HG03095 (cell line): Measurements from ENCODE around the gene CDH9.

ENCODE experiments used
- ATAC-seq: cut with Tn5 transposase; IDR thresholded peaks from one replicate; pipeline ENCODE4 v1.9.1; 2021; ENCODE audit warnings: moderate library complexity; ENCODE audit not compliant: unreplicated experiment

CDH9 gene, protein sequence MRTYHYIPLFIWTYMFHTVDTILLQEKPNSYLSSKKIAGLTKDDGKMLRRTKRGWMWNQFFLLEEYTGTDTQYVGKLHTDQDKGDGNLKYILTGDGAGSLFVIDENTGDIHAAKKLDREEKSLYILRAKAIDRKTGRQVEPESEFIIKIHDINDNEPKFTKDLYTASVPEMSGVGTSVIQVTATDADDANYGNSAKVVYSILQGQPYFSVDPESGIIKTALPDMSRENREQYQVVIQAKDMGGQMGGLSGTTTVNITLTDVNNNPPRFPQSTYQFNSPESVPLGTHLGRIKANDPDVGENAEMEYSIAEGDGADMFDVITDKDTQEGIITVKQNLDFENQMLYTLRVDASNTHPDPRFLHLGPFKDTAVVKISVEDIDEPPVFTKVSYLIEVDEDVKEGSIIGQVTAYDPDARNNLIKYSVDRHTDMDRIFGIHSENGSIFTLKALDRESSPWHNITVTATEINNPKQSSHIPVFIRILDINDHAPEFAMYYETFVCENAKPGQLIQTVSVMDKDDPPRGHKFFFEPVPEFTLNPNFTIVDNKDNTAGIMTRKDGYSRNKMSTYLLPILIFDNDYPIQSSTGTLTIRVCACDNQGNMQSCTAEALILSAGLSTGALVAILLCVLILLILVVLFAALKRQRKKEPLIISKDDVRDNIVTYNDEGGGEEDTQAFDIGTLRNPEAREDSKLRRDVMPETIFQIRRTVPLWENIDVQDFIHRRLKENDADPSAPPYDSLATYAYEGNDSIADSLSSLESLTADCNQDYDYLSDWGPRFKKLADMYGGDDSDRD

DNA sequence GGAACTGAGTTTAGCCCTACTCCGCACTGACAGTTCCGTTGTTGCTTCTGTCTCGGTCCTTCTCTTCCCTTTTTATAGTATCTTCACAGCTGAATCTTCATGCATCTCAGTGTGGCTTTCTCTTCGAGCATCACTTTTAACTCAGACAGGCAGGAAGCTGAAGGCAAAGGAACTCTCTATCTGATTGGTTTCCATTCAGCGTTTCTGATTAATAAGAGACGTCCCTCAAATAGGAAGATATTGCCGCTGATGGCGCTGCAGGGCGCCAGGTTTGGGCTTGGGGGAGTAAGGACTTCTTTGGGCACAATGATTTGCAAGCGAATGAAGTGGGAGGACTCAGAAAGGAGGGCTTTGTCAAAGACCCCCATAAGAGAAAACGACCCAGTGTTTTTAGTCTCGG lies at the start of gene CDH9:
TSS of gene CDH9 (minus strand) at position 111 of the 400 bp plus-strand sequence. CDS start 50,253 bp downstream, outside the sequence.
- ATAC-seq, result no peak

DNA sequence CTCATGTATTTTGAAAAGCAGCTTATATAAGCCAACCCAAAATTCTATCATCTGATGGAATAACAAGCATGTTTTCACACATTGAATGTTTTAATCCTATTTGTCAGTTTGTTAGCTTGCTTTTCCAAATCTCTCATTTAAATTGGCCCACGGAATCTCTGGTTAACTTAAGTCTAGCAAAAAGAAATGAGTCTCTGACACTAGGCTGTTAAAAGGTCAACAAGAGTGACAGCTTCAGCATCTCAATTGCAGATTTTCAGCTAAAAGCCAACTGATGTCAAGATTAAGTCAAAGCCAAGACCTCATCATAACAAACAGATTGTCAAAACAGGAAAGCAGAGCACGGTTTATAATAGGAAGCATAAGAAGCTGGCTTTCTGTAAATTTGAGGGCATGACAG lies 49.4 kb upstream of the CDH9 start:
- no peak for ATAC-seq

DNA sequence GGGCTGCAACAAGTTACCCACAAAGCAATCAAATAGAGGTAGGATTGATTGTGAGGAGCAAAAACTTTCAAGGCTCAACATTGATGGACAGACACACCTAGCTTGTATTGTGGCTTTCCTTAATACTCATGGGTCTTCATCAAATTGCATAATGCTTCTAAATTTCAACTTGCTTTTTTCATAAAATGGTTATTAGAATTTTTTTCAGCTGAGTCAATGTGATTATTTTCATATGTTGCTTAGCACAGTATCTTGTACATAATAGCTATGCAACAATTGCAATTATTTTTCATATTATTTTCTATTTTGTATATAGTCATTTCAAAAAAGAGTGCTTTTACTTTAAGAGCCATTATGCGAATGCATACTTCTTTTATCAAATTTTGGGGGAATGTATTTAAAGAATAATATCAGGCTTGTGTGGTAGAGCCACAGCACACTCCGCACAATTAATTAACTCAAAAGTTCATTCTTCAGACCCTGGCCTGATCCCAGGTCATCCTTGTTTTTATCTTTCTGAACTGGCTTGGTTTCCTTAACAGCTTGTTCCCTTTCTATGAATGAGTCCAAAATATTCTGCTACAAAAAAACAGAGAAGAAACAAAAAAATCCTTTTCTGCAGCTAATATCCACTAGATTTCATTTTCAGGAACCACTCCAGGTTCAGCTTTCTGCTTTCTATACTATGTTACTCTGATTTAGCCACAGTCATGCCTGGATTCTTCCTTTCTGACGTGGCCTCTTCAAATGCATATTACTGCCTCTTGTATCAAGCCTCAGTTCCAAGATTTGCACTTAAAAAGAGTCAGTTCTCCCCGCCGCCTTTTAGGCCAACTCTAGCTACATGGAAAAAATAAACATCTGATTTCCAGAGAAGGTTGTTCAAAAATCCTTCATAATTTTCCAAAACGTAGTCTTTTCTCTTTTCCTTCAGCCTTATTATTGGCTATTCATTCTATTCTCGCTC lies 45.3 kb upstream of the CDH9 start:
- ATAC-seq, result no peak

DNA sequence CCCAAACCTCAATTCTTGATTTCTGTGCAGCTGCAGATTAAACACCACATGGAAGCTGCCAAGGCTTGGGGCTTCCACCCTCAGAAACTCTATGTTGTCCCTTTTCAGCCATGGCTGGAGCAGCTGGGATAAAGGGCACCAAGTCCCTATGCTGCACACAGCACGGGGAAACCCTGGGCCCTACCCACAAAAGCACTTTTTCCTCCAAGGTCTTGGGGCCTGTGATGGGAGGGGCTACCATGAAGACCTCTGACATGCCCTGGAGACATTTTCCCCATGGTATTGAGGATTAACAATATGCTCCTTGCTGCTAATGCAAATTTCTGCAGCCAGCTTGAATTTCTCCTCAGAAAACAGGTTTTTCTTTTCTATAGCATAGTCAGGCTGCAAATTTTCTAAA lies 41.8 kb upstream of the CDH9 start:
- no peak for ATAC-seq

DNA sequence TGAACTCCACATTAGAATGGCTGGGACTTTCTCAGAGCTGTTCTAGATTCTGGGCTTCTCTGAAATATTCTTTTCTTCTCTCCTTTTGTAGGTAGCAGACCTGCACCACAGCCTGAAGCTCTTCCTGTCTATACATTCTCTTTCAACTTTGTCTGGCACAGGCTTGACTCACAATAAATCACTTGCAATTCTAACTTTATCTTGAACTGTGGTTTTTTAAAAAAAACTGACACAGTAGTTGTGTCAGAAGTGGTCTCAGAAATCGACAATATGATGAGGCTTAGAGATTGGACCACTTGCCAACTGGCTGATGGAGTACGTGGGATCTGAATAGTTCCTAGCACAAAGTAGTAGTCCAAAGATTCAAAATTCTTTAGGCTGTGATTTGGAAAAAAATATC lies 24.1 kb upstream of the CDH9 start:
- ATAC-seq, result no peak

DNA sequence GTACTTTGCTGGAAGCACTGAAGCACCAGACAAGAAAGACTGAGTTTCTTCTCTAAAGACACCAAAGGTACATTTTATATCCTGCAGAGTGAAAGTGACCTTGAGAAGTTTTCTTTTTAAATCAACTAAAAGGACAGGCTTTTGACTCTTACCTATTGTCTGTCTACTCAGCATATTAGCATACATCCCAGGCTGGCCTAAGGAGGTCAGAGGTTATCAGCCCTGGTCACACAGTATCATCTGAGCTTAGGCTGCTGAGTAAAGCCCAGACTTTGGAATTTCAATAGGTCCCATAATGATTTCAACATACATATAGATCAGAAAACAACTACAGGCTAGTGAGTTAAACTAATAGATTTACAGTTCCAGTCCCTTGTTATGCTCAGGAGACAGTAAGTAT lies 10.1 kb upstream of the CDH9 start:
- ATAC-seq, result no peak

DNA sequence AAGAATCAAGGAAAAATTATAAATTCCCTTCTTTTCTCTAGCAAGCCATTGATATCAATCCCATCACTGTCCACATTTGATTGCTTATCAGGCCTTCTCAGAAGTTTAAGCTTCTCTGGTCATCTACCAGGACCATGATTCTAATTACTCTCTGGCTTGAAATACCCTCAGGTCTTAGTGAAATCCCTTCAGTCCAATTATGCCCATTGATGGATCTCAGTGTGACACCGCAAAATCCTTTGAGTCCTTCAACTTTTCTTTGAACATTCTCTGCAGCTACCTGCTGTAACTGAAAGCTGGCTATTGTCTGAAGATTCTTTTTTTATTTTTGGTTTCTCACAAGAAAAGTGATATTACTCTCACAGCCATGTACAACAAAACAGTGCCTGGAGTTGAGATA lies 3.0 kb upstream of the CDH9 start:
- ATAC-seq, result no peak

DNA sequence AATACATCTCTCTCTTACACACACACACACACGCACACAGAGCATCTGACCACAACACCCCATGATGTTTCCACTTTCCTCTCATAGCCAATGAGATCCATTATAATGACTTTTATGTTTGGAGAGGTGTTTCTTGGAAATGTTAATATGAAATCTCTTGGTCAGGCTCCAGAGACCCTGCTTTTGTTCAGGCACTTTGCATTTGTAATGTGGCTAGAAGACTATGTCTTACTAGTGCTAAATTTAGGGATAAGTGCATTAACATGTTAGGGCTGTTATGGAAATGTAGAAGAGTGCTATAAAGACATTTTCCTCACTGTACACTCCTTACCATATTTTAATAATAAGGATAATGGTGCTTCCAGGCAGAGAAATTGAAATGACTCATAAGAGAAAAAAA lies 3.8 kb downstream of the CDH9 start:
- no peak for ATAC-seq

DNA sequence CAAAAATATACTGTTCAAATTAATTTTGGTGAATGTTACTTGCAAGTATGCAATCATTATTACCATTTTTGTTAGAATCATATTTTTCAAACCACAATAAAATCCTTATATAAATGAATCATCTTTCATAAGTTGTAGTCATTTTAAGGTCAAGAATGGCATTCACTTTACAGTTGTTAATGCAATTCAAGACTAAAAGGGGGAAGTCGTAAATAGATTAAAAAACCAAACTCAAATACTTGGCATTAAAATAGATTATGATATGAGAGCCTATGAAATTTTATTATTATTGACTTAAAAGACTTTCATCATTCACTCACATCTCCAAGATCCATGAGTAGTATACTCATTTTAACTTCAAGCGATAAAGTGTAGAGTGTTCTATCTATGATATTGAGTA lies 11.6 kb downstream of the CDH9 start:
- ATAC-seq, result no peak

DNA sequence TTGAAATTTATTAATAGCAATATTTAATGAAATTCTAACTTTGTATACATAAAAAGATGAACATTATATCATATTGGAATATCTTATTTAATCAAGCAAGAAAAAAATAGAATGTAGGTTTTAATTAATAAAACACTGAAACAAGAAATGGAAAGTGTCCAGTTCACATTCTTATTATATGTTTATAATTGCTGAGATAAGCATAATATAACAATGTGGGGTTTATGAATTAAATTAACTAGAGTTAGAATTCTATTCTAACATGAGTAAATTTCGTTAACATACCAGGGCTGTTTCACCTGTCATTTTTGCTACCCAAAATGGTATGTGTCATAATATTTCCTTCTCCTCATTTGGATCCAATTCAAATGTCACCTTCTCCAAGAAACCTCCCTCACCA lies 12.3 kb downstream of the CDH9 start:
- no peak for ATAC-seq

DNA sequence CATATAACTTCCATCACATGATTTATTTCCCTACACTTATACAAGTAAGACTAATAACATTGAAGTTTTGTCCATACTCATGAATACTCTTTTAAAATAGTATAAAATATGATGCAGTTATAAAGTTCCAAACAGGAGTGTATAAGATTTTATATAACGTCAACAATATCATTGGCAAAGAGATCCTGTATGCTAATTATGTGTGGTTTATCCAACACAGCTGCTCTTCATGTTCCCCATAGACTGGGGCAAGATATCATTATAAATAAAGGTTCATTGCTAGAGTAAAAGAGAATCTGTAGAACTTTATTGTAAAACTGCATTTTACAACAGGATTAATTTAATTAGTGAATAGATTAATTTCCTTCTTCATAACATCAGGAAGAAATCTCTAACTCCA lies 16.9 kb downstream of the CDH9 start:
- ATAC-seq, result no peak

DNA sequence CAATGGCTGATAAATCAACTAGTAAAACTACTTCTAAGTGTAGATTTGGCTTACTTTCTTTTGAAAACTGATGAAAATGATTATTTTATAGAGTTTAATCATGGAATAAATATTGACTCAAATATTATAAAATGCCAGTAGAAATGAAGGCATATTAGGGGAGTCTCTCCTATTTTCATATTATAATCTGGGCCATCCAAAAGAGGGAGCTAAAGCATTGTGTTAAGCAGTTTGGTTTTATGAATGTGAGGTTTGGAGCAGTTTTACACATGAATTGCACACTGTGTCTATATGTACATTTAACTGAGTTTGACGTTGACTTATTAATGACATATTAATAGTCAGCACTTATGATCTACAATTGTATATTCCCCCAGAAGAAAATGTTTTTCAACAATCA lies 17.4 kb downstream of the CDH9 start:
- no peak for ATAC-seq

DNA sequence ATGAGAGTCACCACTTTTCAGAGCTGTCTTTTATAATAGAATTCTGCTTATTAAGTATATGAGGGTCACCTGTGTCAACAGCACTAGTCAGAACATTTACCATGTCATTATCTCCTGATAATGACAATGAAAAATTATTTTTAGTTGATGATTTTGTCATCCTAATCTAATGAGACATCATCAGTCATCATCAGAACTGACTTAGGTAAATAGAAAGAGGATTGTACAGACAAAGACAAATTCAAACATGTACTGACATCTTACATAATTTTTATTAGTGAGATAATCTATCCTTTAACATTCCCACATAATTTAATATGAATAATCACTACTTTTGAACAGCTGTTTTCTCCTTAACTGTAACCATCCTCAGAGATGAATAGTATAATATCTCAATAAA lies 22.6 kb downstream of the CDH9 start:
- no peak for ATAC-seq

DNA sequence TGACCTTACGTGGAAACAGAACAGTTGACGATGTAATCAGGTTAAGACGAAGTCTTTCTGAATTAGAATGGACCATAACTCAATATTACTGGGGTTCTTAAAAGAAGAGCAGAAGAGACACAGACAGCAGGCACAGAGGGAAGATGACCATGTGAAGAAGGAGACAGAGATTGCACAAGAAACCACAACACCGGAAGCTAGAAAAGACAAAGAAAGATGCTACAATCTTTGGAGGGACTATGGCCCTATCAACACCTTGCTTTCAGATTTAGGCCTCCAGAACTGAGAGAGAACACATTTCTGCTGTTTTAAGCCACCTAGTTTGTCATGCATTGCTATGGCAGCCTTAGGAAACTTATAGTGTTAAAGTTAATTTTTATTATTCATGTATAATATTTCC lies 27.1 kb downstream of the CDH9 start:
- no peak for ATAC-seq

DNA sequence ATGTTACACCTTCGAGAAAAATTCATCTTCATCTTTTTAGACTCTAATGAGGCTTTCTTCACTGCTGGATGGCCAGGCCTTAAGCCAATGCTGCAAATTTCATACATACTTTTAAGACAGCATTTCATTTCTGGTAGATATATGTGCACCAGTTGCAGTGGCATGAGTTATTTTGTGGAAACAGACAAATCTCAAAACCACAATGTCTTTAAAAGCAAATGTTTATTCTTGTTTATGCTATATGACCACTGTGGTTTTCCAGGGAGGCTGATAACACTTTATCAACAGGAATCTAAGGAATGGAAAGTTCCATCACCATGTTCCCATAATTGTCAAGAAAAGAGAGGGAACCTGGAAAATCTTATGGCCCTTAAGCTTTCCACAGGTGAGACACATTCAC lies 27.7 kb downstream of the CDH9 start:
- ATAC-seq, result no peak

DNA sequence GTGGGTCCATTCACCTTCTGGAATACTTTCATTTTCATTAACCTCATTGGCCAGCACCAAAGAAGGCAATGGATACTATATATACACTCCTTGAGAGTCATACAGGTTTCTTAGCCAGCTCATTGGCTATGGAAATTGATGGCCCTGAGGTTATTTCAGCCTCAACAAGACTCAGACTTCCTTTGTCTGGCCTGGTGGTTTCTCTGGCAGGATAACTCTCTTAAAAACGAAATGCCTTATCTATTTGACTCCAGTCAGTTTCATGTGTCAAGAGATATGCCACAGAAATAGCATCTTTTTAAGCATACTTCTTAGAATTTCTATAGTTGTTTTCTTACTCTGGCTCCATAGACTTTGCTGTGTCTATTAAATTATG lies 28.9 kb downstream of the CDH9 start:
- ATAC-seq, result no peak

DNA sequence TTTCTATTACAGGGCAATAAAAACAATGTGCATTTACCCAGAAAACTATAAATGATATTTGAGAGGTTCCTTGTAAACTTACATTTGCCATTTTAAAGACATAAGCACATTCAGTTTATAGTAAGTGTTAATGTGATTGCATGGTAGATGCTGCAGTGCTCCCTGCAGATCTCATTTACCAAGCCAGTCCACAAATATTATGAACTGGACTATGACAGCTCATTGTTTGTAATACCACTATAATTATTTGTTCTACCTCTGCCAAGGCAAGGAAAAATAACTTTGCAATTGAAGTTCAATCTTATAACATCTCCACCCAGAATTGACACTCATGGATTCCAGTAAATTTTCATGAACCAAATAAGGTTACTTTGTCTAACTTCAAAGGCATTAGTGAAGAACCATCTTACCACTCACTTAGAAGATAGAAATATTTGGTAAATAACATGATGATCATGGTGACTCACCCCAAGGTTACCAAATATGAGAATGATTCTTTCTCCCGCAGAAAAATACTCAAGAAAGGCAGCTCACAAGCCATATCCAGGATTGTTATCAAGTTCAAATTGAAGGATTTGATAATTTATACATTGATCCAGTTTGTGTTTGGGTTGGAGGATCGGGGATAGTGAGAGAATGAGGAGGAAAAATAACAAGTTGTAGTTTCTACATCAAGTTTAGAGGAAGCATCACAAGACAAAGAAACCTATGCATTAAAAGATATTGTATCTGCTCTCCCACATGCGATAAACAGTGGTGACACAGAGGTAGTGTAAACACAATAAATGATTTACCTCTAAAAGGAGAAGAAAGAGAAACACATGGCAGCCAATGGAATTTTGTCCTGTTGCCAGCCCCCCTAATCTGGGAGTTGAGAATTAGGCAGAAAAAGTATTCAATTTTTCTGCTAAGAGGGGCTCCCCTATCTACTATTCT lies 29.5 kb downstream of the CDH9 start:
- ATAC-seq, result no peak

DNA sequence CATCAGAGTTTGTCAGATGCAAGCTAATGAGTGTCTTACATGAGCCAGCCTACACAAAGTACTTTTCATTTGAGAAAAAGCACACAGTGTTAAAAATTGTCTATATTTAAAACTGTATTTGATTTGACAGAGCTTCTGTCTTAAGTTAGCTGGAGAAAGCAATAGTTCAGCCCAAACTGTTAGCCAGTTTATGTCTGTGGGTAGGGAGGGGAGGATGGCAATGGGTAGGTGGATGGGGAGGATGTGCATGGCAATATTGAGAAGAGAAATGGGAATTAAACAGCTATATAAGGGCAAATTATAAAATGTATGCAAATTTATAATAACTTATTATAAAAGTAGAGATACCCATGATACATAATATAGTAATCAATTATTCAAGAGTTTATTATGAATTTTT lies 31.3 kb downstream of the CDH9 start:
- no peak for ATAC-seq

DNA sequence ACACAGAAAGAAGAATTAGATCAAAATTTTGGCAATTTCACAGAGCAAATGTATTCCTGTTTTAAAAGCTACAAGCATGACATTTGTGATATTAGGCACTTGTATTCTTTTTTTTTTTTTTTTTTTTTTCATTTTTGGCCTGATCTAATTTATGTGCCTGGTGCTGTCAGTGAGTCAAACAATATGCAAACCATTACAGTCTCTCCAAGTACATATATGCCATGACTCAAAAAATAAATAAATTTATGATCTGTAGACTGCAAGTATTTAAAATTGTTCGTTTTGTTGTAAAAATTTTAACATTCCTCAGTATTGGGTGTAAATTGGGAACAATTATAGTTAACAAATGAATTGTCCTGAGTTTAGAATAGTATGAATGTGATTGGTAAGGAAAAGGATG lies 51.4 kb downstream of the CDH9 start:
- ATAC-seq, result no peak

DNA sequence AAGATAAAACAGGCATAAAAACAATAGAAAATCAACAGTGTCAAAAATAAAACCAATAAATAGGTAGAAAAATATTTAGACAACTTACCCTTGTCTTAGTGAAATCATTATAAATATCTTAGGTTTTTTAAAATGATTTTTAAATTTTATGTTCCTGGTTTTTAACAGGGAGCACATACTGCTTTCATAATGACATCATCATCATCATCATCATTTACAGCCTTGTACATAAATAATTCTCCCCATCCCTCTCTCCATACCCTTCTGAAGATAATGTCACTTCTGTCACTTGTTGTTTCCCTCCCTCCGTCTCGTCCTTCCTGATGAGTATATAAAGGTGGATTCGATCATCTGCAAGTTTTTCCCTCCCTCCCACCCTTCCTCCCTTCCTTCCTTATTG lies 56.6 kb downstream of the CDH9 start:
- no peak for ATAC-seq
